T47D (cell line): ENCODE data around the gene ETNK2.

Source experiments
- DNase-seq, 2 experiments: peaks; one replicate each; pipeline versions ENCODE4 v3.0.0 to v3.0.0-alpha.2; 2011 to 2012; ENCODE audit warnings: low read depth in 1 of 2, low spot score in 1 of 2
- JUND ChIP-seq: IDR thresholded peaks from 2 replicates; pipeline ENCODE4 v1.6.1; 2012; ENCODE audit warnings: low read depth
- in situ Hi-C: cut with HindIII; loops from 2 replicates; pipeline ENCODE4 v1.10.0; 2016; ENCODE audit warnings: low sequenced_read_pairs, low pct_unique_long_range_greater_than_20kb

Gene ETNK2

DNA sequence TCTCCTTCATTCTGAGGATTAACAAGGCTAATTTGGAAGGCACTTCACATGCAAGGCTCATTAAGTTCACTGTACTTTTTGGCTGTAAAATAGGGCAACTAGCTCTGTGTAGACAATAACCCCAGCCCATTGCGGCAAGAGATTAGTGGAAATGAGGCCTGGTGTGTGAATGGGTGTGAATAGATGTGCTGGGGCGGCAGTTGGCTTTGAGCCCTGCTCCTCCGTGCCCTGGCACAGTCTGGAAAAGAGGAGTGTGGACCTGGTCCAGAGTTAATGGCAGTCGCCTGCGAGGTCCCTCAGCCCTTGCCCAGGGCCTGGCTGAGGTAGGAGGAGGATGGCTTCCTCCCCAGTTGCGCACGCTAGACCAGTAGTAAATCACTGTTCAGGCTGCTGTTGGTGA is 39.6 kb upstream of the ETNK2 start:
- DNase-seq, result no peak
- TF ChIP-seq JUND, result no peak
- in situ Hi-C loops, result no loop called here

DNA sequence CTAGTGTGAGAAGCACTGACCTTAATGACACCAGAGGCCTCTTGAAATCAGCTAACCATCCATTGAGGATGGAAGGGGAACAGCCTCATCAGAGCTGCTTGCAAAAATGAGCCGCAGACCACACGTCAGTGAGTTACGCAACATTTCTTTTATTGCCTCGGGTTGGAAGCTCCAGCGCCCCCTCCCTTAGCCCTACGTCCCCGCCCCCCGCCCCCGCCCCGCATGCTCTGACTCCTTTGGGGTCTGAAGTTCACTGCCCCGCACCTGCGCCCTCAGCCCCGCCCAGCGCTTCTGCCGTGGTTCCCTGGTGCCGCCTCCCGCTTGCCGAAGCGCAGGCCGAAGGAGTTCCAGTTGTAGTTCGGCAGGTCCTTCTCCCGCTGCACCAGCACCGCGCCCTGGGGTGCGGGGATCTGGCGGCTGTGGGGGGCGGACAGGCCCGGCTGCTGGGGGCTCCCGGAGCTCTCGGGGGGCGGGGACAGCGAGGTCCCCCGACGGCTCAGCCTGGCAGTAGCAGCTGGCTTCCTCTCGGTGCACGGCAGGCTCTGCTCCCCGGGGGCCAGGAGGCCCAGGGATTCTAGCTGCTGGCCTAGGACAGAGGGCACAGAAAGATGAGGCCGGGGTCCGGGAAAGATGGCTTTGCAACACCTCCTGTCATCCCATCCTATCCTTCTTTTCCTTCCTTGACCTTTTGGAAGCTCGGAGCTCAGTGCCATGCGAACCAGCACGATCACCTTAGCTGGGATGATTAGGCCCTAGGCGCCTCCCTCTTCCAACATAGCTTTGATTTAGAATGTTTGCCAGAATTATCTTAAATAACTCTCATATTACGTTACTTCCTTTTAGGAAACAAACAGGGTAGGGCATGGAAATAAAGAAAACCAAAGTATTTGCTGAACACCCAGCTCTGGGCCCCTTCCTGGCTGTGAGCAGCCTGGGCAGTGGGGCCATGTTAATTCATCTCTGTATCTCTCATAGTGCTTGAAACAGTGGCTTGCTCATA is 38.7 kb upstream of the ETNK2 start:
- in situ Hi-C loops, result no loop called here
- TF ChIP-seq JUND, result no peak
- DNase-seq, result peak; percentile 24 to 63

DNA sequence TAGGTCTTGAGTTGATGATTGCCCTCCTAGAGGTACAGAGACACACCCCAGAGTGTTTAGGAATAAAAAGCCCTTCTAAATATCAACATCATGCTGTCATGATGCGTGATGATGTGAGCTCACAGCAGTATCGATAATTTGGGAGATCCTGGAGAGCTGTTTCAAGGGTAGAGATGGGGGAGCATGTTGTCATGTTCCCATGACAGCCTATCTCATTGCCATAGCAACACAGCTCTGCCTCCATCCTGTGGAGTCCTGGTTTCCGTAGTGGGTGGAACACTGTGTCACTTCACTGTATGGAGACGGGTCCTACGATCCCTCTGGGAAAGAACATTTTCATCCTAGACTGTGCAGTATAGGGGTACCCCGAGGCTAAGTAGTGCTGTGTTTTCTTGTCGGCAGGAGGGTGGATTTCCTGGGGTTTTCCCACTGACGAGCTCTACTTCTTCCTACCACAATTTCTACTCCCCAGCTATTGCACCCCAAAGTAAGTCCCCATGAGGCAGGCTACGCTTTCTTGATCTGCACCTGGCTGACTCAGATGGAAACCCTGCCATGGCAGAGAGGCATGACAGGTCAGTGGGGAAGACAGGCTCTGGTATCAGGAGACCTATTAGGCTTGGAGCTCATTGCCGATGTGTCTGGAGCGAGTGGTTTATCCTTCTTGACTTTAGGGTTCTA is 37.3 kb upstream of the ETNK2 start:
- no peak for DNase-seq
- in situ Hi-C loops, result no loop called here
- TF ChIP-seq JUND, result no peak

DNA sequence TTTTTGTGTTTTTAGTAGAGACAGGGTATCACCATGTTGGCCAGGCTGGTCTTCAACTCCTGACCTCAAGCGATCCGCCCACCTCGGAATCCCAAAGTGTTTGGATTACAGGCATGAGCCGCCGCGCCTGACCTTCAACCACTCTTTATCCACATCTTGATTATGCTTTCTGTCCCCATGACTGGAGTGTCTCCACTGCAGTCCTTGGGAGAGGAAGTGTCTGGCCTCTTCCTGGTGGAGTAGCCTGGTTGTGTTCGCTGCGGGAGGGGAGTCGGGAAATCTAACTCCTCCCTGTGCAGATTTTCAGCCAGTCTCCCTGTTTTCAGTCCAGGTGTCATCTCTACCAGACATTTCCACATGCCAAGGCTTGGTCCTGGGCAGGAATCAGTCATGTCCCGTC is 34.8 kb upstream of the ETNK2 start:
- in situ Hi-C loops, result no loop called here
- TF ChIP-seq JUND, result no peak
- DNase-seq, result no peak

DNA sequence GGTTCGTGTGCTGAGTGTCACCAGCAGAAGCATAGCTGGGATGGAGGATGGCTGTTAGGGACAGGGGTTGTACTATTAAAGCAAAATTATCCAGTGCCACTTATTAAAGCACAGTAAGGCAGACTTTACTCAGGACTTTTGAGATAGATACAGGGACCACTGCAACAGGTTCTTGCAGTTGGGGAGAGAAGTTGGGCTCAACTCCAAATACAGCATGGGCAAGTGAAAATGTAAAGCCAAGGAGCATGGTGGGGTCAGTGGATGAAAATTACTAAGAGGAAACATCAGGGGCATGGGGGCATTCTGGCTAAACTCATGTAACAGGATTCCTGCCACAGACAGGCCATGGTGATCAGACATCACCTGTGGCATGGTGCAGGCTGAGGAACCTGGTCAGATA is 29.3 kb upstream of the ETNK2 start:
- in situ Hi-C loops, result no loop called here
- no peak for TF ChIP-seq JUND
- no peak for DNase-seq

DNA sequence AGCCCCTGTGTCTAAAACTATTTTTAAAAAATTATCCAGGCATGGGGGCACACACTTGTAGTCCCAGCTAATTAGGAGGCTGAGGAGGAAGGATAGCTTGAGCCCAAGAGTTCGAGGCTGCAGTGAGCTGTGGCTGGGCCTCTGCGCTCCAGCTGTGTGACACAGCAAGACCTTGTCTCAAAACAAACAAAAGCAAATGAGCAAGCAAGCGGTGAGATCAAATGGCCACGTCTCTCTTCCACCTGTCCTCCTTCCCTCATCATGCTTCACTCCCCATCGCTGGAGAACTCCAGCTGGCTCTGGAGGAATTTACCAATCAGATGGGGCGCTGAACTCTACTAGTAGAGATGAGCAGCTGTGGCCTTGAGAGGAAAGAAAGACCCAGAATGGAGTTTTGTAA is 28.3 kb upstream of the ETNK2 start:
- no peak for DNase-seq
- no peak for TF ChIP-seq JUND

DNA sequence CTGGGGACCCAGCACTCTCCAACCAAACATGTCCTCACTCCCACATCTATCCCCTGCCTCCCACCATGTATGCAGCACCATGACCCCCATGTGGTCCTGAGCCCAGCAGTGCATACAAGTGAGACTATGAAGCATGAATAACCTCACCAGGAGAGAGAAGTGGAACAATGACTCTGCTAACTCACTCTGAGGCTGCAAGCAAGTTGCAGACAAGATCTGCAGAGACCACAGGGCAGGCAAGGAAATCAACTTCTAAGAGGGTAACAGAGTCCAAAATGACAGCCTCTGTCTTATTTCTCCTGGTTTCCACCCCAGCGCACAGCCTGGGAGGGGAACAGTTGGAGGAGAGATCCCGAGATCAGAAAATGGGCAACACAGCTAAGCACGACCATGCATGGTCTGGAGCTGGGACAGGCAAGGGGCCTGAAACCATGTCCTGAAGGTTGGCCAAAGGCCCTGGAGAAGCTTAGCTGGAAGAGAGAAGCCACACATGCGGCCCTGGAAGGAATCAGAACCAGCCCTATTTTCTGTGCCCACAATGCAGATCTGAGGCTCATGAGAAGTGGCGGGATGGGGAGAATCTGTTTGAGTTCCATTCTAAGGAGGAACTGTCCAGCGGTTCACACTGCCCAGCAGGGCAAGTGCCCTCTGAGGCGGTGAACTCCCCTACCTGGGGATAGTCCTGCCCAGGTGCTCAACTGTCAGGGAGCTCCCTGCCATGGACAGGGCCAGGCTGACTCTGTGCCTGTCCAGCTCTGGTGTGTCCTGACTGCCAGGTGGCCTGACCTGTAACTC is 26.8 kb upstream of the ETNK2 start:
- DNase-seq, result no peak
- TF ChIP-seq JUND, result no peak

More for the DNA sequence above, 28.3 kb upstream of the ETNK2 start:
- in situ Hi-C loops, result no loop called here

DNA sequence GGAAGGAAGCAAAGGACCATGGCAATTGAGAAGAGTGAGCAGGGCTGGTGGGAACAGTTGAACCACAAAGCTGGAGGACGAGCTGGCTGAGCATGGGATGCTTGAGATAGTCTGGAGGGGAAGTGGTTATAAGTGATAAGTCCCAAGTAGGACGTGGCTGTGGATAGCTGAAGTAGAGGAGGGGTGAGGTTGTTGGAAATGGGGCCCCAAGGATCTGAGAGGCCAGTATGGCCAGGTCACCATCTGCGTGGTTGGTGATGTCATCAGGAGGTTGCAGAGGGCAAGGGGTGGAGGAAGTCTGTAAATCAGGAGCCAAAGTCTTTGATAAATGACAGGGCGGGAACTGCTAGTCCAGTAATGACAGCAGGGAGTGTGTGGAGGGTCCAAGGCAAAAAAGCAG is 25.3 kb upstream of the ETNK2 start:
- TF ChIP-seq JUND, result no peak
- in situ Hi-C loops, result no loop called here
- DNase-seq, result no peak

More for the DNA sequence above, 26.8 kb upstream of the ETNK2 start:
- in situ Hi-C loops, result no loop called here

DNA sequence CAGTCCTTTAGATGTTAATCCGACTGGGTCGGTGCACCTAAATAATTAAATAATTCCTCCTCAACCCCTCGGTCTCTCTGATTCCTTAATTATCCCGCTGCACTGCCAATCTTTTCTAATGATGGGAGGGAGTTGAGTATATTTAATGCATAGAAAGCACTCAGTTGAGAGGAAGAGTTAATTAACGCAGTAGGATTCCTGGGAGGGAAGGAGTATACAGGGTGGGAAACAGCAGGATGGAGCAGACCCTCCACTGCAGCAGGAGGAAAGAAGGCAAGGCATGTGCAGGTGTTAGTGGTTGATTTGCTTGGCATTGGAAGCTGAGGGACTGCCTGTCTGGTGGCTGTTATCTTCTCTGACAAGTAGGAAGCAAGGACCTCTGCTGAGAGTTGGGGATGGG is 24.2 kb upstream of the ETNK2 start:
- in situ Hi-C loops, result no loop called here
- TF ChIP-seq JUND, result no peak
- no peak for DNase-seq

DNA sequence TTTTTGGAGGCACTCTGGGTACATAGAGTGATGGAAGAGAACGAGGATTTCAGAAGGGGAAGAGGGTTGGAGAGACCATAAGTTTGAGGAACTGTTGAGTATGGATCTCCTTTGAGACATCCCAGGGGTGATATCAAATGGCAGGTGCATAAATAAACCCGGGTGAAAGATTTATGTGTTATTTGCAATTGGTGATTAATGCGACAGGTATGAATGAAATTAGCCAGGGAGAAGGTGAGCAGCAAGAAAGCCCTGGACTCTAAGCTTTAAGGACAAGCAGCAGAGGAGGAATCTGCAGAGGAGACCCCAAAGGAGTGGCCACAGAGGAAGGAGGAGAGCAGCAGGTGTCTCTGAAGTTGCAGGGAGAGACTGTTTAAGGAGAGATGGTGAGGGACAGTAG is 23.1 kb upstream of the ETNK2 start:
- in situ Hi-C loops, result no loop called here
- no peak for DNase-seq
- TF ChIP-seq JUND, result no peak

DNA sequence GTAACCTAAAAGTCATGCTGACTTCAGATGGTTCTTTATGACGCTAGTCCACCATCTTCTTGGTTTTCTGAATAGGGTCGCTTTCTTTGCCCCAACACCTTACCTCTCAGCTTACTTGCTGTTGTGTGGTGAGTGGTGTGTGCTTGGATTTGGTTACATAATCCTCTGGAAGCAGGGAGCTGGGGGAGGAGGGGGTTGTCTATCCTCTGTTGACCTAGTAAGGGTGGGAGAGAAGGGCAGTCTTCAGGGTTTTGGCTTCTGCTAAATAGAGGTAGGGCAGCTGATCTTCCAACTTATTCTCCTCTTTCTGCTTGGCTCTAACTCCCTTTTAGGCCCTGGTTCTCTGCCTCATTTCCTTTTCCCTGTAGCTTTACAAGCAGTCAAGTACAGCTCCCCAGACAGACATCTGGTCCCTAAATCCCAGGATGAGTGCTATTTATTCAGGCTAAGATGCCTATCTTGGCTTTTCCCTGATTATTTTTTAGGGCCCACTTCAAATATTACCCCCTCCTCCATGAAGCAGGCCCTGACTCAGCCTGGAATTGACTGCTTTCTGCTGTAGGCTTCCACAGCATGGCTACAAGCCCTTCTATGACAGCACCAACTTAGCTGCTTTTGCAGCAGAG is 20.7 kb upstream of the ETNK2 start:
- in situ Hi-C loops, result no loop called here
- DNase-seq, result no peak
- TF ChIP-seq JUND, result no peak

DNA sequence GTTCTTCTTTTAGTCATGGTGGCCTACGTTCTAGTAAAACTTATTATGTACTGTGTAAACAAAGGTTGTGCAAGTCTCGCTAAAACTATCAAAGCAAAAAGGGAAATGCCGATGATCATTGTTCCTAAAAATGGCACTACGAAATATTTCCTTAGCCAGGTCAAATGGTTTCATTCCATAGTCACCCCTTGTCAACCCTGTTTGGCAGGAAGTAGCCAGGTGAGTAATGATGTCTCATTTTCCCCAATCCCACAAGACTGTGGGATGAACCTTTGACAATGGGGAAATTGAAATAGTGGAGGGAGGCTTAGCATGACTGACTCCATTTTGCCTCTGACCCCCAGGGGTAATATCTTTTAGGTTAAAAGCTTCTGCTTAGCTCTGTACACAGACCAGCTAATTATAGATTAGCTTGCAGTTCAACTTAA is 19.9 kb upstream of the ETNK2 start:
- DNase-seq, result peak in 1 of 2 experiments; percentile 74
- TF ChIP-seq JUND, result no peak
- in situ Hi-C loops, result no loop called here
